Measurements from ENCODE around the gene DLGAP1.

DNA sequence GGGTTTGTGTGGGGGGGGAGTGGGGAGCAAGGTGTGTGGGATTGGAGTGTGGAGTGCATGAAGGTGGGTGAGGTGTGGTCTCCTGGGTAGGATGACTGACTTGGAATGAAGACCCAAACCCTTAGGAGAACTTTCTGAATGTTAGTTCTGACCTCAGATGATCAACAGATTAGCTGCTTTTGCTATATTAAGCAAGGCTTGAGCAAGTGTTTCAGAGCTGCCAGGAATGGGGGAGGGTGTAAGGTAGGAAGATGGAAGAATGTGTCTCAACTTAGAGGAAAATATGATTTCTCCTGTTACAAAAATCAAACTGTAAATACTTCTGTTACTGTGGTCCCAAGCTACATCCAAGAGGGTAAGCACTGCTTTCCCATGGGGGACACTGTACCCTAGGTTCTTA, 731.6 kb downstream of the DLGAP1 start:
- TF ChIP-seq RARB (CRISPR knock-in tag; IDR thresholded peaks at IDR 0.05) (no peak), ISL1 (CRISPR knock-in tag; IDR thresholded peaks at IDR 0.05) (no peak), TCF4 (CRISPR knock-in tag; IDR thresholded peaks at IDR 0.05; ENCODE audit: borderline replicate concordance) (no peak), CSDC2 (CRISPR knock-in tag; IDR thresholded peaks at IDR 0.05) (no peak)
- TF ChIP-seq, protein P1, sequence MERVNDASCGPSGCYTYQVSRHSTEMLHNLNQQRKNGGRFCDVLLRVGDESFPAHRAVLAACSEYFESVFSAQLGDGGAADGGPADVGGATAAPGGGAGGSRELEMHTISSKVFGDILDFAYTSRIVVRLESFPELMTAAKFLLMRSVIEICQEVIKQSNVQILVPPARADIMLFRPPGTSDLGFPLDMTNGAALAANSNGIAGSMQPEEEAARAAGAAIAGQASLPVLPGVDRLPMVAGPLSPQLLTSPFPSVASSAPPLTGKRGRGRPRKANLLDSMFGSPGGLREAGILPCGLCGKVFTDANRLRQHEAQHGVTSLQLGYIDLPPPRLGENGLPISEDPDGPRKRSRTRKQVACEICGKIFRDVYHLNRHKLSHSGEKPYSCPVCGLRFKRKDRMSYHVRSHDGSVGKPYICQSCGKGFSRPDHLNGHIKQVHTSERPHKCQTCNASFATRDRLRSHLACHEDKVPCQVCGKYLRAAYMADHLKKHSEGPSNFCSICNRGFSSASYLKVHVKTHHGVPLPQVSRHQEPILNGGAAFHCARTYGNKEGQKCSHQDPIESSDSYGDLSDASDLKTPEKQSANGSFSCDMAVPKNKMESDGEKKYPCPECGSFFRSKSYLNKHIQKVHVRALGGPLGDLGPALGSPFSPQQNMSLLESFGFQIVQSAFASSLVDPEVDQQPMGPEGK (CRISPR knock-in tag; IDR thresholded peaks at IDR 0.05; ENCODE audit: borderline replicate concordance) = no peak
- TF ChIP-seq, protein P2, sequence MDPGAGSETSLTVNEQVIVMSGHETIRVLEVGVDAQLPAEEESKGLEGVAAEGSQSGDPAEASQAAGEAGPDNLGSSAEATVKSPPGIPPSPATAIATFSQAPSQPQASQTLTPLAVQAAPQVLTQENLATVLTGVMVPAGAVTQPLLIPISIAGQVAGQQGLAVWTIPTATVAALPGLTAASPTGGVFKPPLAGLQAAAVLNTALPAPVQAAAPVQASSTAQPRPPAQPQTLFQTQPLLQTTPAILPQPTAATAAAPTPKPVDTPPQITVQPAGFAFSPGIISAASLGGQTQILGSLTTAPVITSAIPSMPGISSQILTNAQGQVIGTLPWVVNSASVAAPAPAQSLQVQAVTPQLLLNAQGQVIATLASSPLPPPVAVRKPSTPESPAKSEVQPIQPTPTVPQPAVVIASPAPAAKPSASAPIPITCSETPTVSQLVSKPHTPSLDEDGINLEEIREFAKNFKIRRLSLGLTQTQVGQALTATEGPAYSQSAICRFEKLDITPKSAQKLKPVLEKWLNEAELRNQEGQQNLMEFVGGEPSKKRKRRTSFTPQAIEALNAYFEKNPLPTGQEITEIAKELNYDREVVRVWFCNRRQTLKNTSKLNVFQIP (CRISPR knock-in tag; IDR thresholded peaks at IDR 0.05; ENCODE audit: borderline replicate concordance, low read depth) = no peak

Measured in SK-N-SH treated with all-trans-retinoic acid at 6 μM for 48 hours (cell line).